ENCODE measurements around the gene SGPL1.

- TF ChIP-seq, protein P1, sequence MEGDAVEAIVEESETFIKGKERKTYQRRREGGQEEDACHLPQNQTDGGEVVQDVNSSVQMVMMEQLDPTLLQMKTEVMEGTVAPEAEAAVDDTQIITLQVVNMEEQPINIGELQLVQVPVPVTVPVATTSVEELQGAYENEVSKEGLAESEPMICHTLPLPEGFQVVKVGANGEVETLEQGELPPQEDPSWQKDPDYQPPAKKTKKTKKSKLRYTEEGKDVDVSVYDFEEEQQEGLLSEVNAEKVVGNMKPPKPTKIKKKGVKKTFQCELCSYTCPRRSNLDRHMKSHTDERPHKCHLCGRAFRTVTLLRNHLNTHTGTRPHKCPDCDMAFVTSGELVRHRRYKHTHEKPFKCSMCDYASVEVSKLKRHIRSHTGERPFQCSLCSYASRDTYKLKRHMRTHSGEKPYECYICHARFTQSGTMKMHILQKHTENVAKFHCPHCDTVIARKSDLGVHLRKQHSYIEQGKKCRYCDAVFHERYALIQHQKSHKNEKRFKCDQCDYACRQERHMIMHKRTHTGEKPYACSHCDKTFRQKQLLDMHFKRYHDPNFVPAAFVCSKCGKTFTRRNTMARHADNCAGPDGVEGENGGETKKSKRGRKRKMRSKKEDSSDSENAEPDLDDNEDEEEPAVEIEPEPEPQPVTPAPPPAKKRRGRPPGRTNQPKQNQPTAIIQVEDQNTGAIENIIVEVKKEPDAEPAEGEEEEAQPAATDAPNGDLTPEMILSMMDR (IDR thresholded peaks at IDR 0.05): no peak
- TF ChIP-seq POLR2AphosphoS5 (IDR thresholded peaks at IDR 0.05; ENCODE audit: insufficient read depth in 1 of 2, low read depth in 1 of 2) (no peak), POLR2A (IDR thresholded peaks at IDR 0.05) (no peak)
Observed at GRCh38 chr10:70810967-70811366, 4.8 kb upstream of the SGPL1 start.

All from vagina (tissue), 2 donors.